Hematopoietic multipotent progenitor cell treated with erythropoietin and hydrocortisone succinate and interleukin-3 and kit ligand, for 6 days (in vitro differentiated cells): Measurements from ENCODE around the gene TADA3.
"Not testable (repeated sequence)": the region's sequence is repeated elsewhere in the genome, so short reads cannot be mapped to it uniquely, and the experiment has no call there.

Experiments
- DNase-seq: peaks from one replicate; pipeline ENCODE4 v3.0.0-alpha.2; 2015

Gene TADA3

GRCh38 chr3:9781978-9782603, 10.2 kb downstream of the TADA3 start:
- peak; percentile 72 for DNase-seq

DNA sequence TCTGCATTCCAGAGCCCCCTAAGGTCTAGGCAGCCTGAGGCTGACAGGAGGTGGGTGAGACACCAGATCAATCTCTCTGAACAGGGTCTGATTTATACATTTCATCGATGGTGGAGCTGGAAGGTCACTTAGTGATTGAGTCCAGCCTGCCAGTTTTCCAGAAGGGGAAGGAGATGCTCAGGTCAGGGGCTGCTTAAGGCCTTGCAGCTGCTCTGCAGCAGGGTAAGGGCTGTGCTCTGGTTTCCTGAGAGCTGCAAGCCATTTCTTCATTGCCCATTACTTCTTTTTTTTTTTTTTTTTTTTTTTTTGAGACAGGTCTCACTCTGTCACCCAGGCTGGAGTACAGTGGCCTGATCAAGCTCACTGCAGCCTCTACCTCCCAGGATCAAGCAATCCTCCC, 10.7 kb downstream of the TADA3 start:
- DNase-seq, result no peak

- DNase-seq, result no peak
Measured at GRCh38 chr3:9780910-9781309, 11.4 kb downstream of the TADA3 start.

- no peak for DNase-seq
Measured at GRCh38 chr3:9780458-9780812, 11.8 kb downstream of the TADA3 start.

DNA sequence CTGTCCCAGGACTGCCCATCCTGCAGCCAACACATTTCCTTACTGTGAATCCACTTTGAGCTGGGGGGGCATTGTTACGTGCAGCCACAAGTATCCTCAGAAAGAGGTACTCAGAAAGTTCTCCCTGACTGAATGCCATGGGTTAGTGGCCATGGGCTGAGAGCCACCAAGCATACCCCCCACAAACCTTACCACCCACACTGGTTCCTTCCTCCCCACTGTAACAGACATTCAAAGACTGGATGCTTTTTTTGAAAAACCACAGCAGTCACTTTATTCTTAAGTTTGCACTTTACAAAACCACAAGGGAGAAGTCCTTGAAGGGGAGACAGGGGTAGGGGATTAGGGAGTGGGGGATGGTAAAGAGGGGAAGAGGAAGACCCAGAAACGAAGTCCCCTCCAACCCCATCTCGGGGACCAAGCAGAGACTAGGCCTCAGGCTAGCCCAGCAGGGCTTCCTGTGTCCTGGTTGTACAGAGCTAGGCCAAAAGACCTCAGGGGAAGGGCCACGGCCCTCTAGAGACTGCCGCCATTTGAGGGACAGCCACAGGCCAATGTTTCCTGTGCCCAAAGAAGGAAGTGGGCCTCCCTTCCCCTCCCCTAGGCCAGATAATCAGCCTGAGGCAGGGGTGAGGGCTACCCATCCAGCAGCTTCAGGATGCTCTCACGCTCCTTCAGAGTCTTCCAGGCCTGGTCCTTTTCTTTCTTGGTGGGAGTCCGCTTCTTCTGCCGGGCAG, 12.4 kb downstream of the TADA3 start:
- DNase-seq, result peak; percentile 81

DNA sequence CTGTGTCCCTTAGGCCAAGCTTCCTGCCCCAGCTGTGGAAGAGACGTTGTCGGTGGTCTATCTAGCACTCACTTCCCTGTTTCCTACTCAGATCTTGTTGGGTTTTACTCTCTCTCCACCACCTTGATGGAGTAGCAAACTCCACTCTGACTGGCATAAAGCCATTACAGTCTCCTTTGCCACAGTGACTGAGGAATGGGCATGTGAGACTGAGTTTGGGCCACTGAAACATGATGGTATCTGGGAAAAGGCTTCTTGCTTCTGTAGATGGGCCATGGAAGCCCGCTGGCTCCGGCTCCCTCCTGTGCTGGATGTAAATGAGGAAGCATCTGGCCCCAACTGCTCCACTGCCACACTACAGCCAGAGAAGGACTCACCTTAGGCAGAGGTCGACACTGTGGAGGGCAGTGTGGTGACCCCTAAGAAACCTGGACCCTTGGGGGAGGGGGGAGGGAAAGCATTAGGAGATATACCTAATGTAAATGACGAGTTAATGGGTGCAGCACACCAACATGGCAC, 13.1 kb downstream of the TADA3 start:
- no peak for DNase-seq

GRCh38 chr3:9778143-9779074, 13.9 kb downstream of the TADA3 start:
- no peak for DNase-seq

DNA sequence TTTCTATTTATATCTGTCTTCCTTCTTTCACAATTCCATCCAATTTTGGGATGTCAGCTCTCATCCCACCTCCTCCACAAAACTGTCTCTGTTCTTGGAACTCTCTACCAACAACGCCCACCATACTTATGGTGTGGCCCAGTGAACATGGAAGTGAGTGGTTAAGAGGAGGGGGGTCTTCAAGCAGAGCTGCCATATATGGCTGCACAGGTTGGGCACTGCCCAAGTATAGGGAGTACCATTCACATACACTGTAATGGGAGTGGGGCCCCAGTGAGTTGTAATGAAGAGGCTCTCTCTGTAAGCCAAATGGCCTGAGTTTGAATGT, 14.6 kb downstream of the TADA3 start:
- DNase-seq, result no peak

DNA sequence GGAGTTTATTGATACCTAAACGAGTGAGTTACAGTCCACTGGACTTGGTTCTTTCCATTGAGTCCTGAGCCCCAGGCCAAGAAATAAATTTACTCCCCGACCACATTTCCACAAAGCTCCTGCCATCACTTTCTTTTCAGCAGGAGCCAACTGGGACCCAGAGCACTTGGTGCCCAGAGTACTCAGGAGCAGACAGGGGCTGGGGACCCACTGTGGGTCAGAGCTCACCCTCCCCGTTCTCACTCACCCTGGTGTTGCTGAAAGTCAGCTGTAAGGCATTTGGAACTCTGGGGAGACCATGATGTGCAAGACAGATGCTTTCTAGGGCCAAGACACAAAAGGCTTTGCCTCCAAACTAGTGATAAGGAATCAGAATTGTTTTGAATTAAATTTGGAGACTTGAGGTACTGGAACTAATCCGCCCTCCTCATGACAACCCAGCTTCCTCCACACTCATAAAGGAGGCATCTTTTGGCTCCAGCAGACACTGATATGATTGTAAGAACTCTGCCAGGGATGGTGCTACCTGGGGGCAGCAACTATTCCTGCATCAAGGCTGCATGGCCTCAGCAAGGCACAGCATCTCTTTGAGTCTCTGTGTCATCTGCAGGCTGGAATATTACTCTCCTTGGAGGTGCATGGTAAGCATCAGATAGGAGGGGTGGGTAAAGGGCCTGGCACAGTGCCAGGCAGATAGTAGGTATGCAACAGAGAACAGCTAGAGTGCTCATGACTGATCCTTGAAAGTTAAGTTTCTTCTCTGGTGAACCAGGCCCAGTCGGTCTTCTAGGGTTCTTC, 15.2 kb downstream of the TADA3 start:
- peak; percentile 61 for DNase-seq

DNA sequence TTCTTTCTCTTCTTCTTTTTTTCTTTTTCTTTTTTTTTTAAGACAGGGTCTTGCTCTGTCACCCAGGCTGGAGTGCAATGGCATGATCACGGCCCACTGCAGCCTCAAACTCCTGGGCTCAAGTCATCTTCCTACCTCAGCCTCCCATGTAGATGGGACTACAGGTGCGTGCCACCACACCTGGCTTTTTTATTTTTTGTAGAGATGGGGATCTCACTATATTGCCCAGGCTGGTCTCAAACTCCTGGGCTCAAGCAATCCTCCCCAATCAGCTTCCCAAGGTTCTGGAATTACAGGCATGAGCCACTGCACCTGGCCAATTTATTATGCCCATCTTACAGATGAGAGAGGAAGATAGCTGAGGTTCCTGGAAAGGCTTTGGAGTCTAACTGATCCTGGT, 21.3 kb downstream of the TADA3 start:
- DNase-seq, result not testable (repeated sequence)

- DNase-seq, result no peak
Measured at GRCh38 chr3:9770276-9770812, 21.9 kb downstream of the TADA3 start.

DNA sequence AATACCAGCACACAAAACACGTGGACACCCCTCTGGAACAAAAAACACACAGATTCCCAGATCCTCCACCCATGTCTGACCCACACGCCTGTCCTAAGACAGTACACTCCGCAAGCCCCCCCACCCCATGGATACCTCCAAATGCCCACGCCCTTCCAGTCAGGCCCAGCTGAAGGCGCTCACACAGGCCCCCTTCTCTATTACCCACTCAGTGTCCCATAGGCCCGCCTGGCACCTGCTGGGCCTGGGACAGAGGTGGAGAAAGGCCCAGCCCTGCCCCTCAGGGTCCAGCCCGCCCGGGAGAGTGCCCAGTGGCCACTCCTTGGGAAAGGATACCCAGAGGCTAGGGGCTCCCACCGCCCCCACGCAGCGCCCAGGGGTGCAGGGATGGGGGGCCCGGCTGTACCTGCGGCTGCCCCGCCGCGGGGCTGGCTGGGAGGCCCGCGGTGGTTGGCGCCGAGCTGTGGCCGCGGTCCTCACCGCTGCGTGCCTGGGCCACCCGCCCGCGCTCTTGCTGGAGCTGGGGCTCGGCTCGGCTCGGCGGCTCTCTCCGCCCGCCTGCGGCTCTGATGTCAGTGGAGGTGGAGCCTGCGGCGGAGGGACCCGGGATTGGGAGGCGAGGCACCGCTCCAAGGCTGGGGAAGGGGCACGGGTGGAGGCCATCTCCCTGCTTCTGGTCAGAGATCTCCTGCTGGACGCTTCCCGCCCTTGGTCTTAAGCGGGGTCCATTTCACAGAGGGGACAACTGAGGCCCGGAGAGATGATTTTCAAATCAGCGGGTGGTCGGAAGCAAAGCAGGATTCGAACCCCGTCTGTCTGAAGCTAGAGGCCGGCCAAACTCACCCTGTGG, 22.6 kb downstream of the TADA3 start, which contains the start of gene CAMK1:
Gene CAMK1 (minus strand): TSS at position 522 of the 850 bp plus-strand sequence. CDS start 2,198 bp downstream, outside the sequence.
- DNase-seq, result peak; percentile 75

GRCh38 chr3:9769012-9769411, 23.3 kb downstream of the TADA3 start:
- no peak for DNase-seq

GRCh38 chr3:9768141-9768775, 24.0 kb downstream of the TADA3 start:
- DNase-seq, result no peak

- DNase-seq, result peak; percentile 33
Measured at GRCh38 chr3:9767418-9767817, 24.9 kb downstream of the TADA3 start.

DNA sequence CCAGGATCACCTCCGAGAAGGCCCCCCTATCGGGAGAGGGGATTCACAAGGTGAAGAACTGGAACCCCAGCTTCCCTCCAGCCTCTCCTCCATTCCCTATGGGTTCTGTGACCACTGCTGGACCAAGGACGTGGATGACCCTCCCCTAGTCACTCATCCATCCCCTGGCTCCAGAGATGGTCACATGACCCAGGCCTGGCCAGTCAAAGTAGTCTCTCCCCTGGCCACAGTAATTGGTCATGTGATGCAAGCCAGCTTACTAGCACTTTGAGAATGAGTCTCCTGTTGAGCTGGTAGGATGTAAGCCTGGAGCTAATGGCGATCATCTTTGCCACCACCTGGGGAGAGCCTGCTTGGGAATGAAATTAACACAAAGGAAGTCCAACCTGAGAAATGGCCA, 26.4 kb downstream of the TADA3 start:
- DNase-seq, result no peak

DNA sequence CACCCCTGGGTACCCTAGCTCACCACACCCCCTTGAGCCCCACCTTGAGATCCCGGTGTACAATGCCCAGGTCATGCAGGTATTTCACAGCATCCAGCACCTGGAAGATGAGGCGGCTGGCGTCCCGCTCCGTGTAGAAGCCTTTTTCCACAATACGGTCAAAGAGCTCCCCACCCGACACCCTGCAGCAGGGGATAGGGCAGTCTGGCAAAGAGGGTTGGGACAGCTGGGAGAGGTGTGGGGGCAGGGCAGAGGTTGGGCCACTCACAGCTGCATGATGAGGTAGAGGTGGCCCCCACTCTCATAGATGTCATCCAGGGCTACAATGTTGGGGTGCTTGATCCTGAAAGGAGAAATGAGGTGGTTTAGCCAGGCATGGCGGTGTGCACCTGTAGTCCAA, 29.4 kb downstream of the TADA3 start:
- no peak for DNase-seq

DNA sequence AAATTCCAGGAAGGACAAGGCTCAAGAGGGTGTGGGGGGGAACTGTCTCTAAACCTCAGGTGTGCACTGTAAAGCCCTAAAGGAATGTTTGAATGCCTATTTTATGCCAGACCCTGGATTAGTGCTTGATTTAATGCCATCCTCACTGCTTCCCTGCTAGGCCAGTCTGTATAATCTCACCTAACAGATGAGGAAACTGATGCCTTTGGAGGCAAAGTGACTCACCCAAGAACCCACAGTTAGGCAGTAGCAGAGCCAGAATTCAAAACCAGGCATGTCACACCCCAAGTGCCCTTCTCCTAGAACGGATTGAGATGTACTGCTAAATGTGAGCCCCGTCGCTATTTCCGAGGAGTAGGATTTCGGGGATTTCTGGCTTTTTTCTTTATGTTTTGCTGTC, 30.4 kb downstream of the TADA3 start:
- DNase-seq, result no peak

GRCh38 chr3:9760779-9761505, 31.3 kb downstream of the TADA3 start:
- DNase-seq, result no peak

- DNase-seq, result no peak
Measured at GRCh38 chr3:9757427-9757826, 34.8 kb downstream of the TADA3 start.
